Stimulated activated naive CD4-positive, alpha-beta T cell treated with Interleukin-2 at 50 U/mL for 16 hours (primary cell): ENCODE measurements around the gene MYB.
"Not testable (repeated sequence)": the region's sequence is repeated elsewhere in the genome, so short reads cannot be mapped to it uniquely, and the experiment has no call there.

Experiments used
- DNase-seq: peaks from one replicate; lab custom pipeline; 2025; lab: John Stamatoyannopoulos, UW

Gene MYB

GRCh38 chr6:135180542-135181332 is at the start of gene MYB:
Gene MYB (plus strand): TSS chr6:135181308. CDS start chr6:135181514, 206 bp downstream.
- peak; percentile 67 for DNase-seq

GRCh38 chr6:135132776-135133175 is 48.3 kb upstream of the MYB start:
- no peak for DNase-seq

GRCh38 chr6:135135835-135136234 is 45.3 kb upstream of the MYB start:
- no peak for DNase-seq

GRCh38 chr6:135137826-135138225 is 43.3 kb upstream of the MYB start:
- no peak for DNase-seq

- DNase-seq, result no peak
Observed at GRCh38 chr6:135141182-135141581, 39.9 kb upstream of the MYB start.

- DNase-seq, result no peak
Observed at GRCh38 chr6:135141728-135142127, 39.4 kb upstream of the MYB start.

GRCh38 chr6:135142232-135142631 is 38.9 kb upstream of the MYB start:
- not testable (repeated sequence) for DNase-seq

GRCh38 chr6:135144673-135145062 is 36.4 kb upstream of the MYB start:
- DNase-seq, result no peak

- DNase-seq, result no peak
Observed at GRCh38 chr6:135145063-135145800, 35.9 kb upstream of the MYB start.

- no peak for DNase-seq
Observed at GRCh38 chr6:135146162-135146934, 34.8 kb upstream of the MYB start.

GRCh38 chr6:135147637-135148592 is 33.2 kb upstream of the MYB start:
- DNase-seq, result no peak

- no peak for DNase-seq
Observed at GRCh38 chr6:135148889-135149288, 32.2 kb upstream of the MYB start.

- DNase-seq, result no peak
Observed at GRCh38 chr6:135149376-135149775, 31.7 kb upstream of the MYB start.

- not testable (repeated sequence) for DNase-seq
Observed at GRCh38 chr6:135150481-135150880, 30.6 kb upstream of the MYB start.

- not testable (repeated sequence) for DNase-seq
Observed at GRCh38 chr6:135154125-135154524, 27.0 kb upstream of the MYB start.

- DNase-seq, result no peak
Observed at GRCh38 chr6:135158397-135158796, 22.7 kb upstream of the MYB start.

- no peak for DNase-seq
Observed at GRCh38 chr6:135159531-135159930, 21.6 kb upstream of the MYB start.

GRCh38 chr6:135161411-135162395 is 19.4 kb upstream of the MYB start:
- DNase-seq, result no peak

- peak; percentile 12 for DNase-seq
Observed at GRCh38 chr6:135162678-135163439, 18.2 kb upstream of the MYB start.

GRCh38 chr6:135163440-135163738 is 17.7 kb upstream of the MYB start:
- DNase-seq, result peak; percentile 12
